ENCODE data around the gene TOLLIP. TPM values are rescaled to one million over a fixed set of nuclear protein-coding genes. Genes with fewer than 3 reads are reported as not detected.

Gene TOLLIP
- total and polyA plus RNA-seq, 8 donors, result 14.9 to 119 (median 35.8) TPM

- intact Hi-C loops (cut with DNase I; ENCODE audit: low total_unique reads), result loop anchor here (10.0 kb wide), 1 partner anchor 219 kb away; no protein-coding TSS in a partner anchor
- 91 to 97% (median 95%) methylated on average over 13 to 23 of the region's 23 CpGs for WGBS, 5 donors
- peaks cover 33 to 43% (median 39%) of the 10 kb centered on the region in 4 donors for H3K4me1 ChIP-seq
- H3K4me3 ChIP-seq, result no peak overlapping the region
- DNase-seq, result no peak
- TF ChIP-seq EP300 (IDR thresholded peaks at IDR 0.05) (no peak), CTCF (IDR thresholded peaks at IDR 0.05) (no peak), POLR2A (IDR thresholded peaks at IDR 0.05) (no peak), POLR2AphosphoS5 (IDR thresholded peaks at IDR 0.05) (no peak)
- no peaks in the 10 kb centered on the region for H3K9me3 ChIP-seq
- no peaks in the 10 kb centered on the region for H3K27me3 ChIP-seq
- no peak overlapping the region for H3K27ac ChIP-seq
- H3K36me3 ChIP-seq, result peaks cover 29 to 62% (median 55%) of the 10 kb centered on the region in 4 donors
Measured at GRCh38 chr11:1295591-1295990, 13.8 kb downstream of the TOLLIP start.

- Histone ChIP-seq H3K4me1 (peaks cover 31 to 38% (median 34%) of the 10 kb centered on the region in 4 donors), H3K27ac (no peak overlapping the region), H3K36me3 (peaks cover 34 to 67% (median 60%) of the 10 kb centered on the region in 4 donors), H3K9me3 (no peaks in the 10 kb centered on the region), H3K4me3 (no peak overlapping the region), H3K27me3 (no peaks in the 10 kb centered on the region)
- intact Hi-C loops (cut with DNase I; ENCODE audit: low total_unique reads), result loop anchor here (10.0 kb wide), 1 partner anchor 220 kb away; no protein-coding TSS in a partner anchor
- DNase-seq, result no peak
- 85 to 93% (median 88%) methylated on average over 13 to 22 of the region's 22 CpGs for WGBS, 5 donors
- TF ChIP-seq POLR2A (IDR thresholded peaks at IDR 0.05), result no peak
- no peak for TF ChIP-seq EP300 (IDR thresholded peaks at IDR 0.05)
- no peak for TF ChIP-seq CTCF (IDR thresholded peaks at IDR 0.05)
- TF ChIP-seq POLR2AphosphoS5 (IDR thresholded peaks at IDR 0.05), result no peak
Measured at GRCh38 chr11:1295086-1295485, 14.3 kb downstream of the TOLLIP start.

- Histone ChIP-seq H3K27me3 (no peaks in the 10 kb centered on the region), H3K4me3 (no peak overlapping the region), H3K36me3 (peaks cover 49 to 82% (median 75%) of the 10 kb centered on the region in 4 donors), H3K4me1 (peaks cover 17 to 24% (median 21%) of the 10 kb centered on the region in 4 donors), H3K9me3 (no peaks in the 10 kb centered on the region), H3K27ac (no peak overlapping the region)
- intact Hi-C loops (cut with DNase I; ENCODE audit: low total_unique reads), result loop anchor here (10.0 kb wide), 1 partner anchor 221 kb away; no protein-coding TSS in a partner anchor
- 72 to 84% (median 74%) methylated on average over 6 to 13 of the region's 13 CpGs for WGBS, 5 donors
- DNase-seq, result peak in 1 of 2 donors; percentile 56
- no peak for TF ChIP-seq POLR2A (IDR thresholded peaks at IDR 0.05)
- no peak for TF ChIP-seq POLR2AphosphoS5 (IDR thresholded peaks at IDR 0.05)
- peak in 4 of 7 experiments; percentile 11 to 73 (median 50) for TF ChIP-seq CTCF (IDR thresholded peaks at IDR 0.05)
- TF ChIP-seq EP300 (IDR thresholded peaks at IDR 0.05), result no peak
Measured at GRCh38 chr11:1293619-1294015, 15.8 kb downstream of the TOLLIP start.

GRCh38 chr11:1292644-1293618, 16.5 kb downstream of the TOLLIP start:
- Histone ChIP-seq H3K4me3 (no peak overlapping the region), H3K27me3 (no peaks in the 10 kb centered on the region), H3K27ac (no peak overlapping the region), H3K36me3 (peaks cover 56 to 85% (median 78%) of the 10 kb centered on the region in 4 donors), H3K4me1 (peaks cover 10 to 17% (median 14%) of the 10 kb centered on the region in 4 donors), H3K9me3 (no peaks in the 10 kb centered on the region)
- WGBS, 5 donors, result 88 to 92% (median 89%) methylated on average over 36 to 43 of the region's 43 CpGs
- TF ChIP-seq EP300 (IDR thresholded peaks at IDR 0.05) (no peak), POLR2A (IDR thresholded peaks at IDR 0.05) (no peak), POLR2AphosphoS5 (IDR thresholded peaks at IDR 0.05) (no peak), CTCF (IDR thresholded peaks at IDR 0.05) (no peak)
- intact Hi-C loops (cut with DNase I; ENCODE audit: low total_unique reads), result loop anchor here (10.0 kb wide), 1 partner anchor 222 kb away; no protein-coding TSS in a partner anchor
- DNase-seq, result no peak

Measured in stomach (tissue), 9 donors.